ENCODE data around the gene PLEKHG4B.

GRCh38 chr5:126806-127205 is 34.8 kb downstream of the PLEKHG4B start:
- no peak for TF ChIP-seq POLR2AphosphoS5 (IDR thresholded peaks at IDR 0.05; ENCODE audit: low read depth, low read length)
- TF ChIP-seq POLR2A (IDR thresholded peaks at IDR 0.05; ENCODE audit: low read depth, low read length) = no peak
- no peak for TF ChIP-seq SPI1 (IDR thresholded peaks at IDR 0.05; ENCODE audit: low read depth, low read length)
- no peak for TF ChIP-seq TAF1 (IDR thresholded peaks at IDR 0.05; ENCODE audit: low read depth, low read length)
- no peak for TF ChIP-seq PAX5 (IDR thresholded peaks at IDR 0.05; ENCODE audit: insufficient read depth, low read length, severe bottlenecking)
- TF ChIP-seq POU2F2 (IDR thresholded peaks at IDR 0.05; ENCODE audit: low read depth, low read length) = no peak
